Loucy (cell line): ENCODE results near the gene HERC2.

Experiments
- H2AFZ ChIP-seq: fragments of 200-600 bp; sonication (generic); 2 replicates; pipeline ENCODE4 v1.6.0; 2016; ENCODE audit warnings: antibody characterized with exemption, mild to moderate bottlenecking, low read length, moderate library complexity
- H3F3A ChIP-seq: fragments of 200-600 bp; 2 replicates; pipeline ENCODE4 v1.6.0; 2016; ENCODE audit warnings: antibody characterized with exemption, low read depth, mild to moderate bottlenecking
- H3K27me3 ChIP-seq: fragments of 200-600 bp; sonication (generic); 2 replicates; pipeline ENCODE4 v1.6.1; 2014; ENCODE audit warnings: low read length, mild to moderate bottlenecking; ENCODE audit not compliant: insufficient read depth, poor library complexity, severe bottlenecking
- H3K36me3 ChIP-seq: fragments of 200-600 bp; sonication (generic); 2 replicates; pipeline ENCODE4 v1.6.1; 2016; ENCODE audit warnings: low read length; ENCODE audit not compliant: insufficient read depth
- H3K4me1 ChIP-seq: fragments of 200-600 bp; sonication (generic); 2 replicates; pipeline ENCODE4 v1.5.1; 2014; ENCODE audit warnings: low read length, mild to moderate bottlenecking; ENCODE audit not compliant: insufficient read depth, poor library complexity, severe bottlenecking
- H3K4me2 ChIP-seq: fragments of 200-600 bp; sonication (generic); 2 replicates; pipeline ENCODE4 v1.6.0; 2014; ENCODE audit warnings: antibody characterized with exemption, low read length, low read depth, mild to moderate bottlenecking; ENCODE audit not compliant: poor library complexity, severe bottlenecking
- H3K4me3 ChIP-seq: fragments of 200-600 bp; sonication (generic); 2 replicates; pipeline ENCODE4 v1.5.1; 2014; ENCODE audit warnings: low read length, mild to moderate bottlenecking, mixed read lengths; ENCODE audit not compliant: poor library complexity, severe bottlenecking
- H3K79me2 ChIP-seq: fragments of 200-600 bp; sonication (generic); 2 replicates; pipeline ENCODE4 v1.6.1; 2014; ENCODE audit warnings: low read length; ENCODE audit not compliant: insufficient read depth
- H3K9ac ChIP-seq: fragments of 200-600 bp; sonication (generic); 2 replicates; pipeline ENCODE4 v1.6.0; 2014; ENCODE audit warnings: mild to moderate bottlenecking, low read depth, low read length, moderate library complexity; ENCODE audit not compliant: poor library complexity, severe bottlenecking
- H3K9me2 ChIP-seq: fragments of 200-600 bp; sonication (generic); replicated peaks from 2 replicates; pipeline ENCODE4 v1.6.1; 2016; ENCODE audit warnings: low read depth, low read length, mixed read lengths
- H3K9me3 ChIP-seq: fragments of 200-600 bp; sonication (generic); 2 replicates; pipeline ENCODE4 v1.6.1; 2014; ENCODE audit warnings: mild to moderate bottlenecking, antibody characterized with exemption, low read length, low read depth; ENCODE audit not compliant: insufficient read depth
- H4K20me1 ChIP-seq: fragments of 200-600 bp; sonication (generic); 2 replicates; pipeline ENCODE4 v1.6.0; 2014; ENCODE audit warnings: antibody characterized with exemption, low read length, mild to moderate bottlenecking; ENCODE audit not compliant: insufficient read depth, poor library complexity, severe bottlenecking
- EZH2phosphoT487 ChIP-seq: fragments of 200-600 bp; IDR thresholded peaks from 2 replicates; pipeline ENCODE4 v1.6.1; 2018; ENCODE audit warnings: antibody characterized with exemption, mild to moderate bottlenecking, moderate library complexity, borderline replicate concordance
- TF ChIP-seq, protein P1 (sequence below): fragments of 200-600 bp; sonication (generic); conservative IDR thresholded peaks from 2 replicates; pipeline ENCODE4 v1.5.1; 2014; ENCODE audit warnings: mild to moderate bottlenecking, antibody characterized with exemption, low read length

Gene HERC2

DNA sequence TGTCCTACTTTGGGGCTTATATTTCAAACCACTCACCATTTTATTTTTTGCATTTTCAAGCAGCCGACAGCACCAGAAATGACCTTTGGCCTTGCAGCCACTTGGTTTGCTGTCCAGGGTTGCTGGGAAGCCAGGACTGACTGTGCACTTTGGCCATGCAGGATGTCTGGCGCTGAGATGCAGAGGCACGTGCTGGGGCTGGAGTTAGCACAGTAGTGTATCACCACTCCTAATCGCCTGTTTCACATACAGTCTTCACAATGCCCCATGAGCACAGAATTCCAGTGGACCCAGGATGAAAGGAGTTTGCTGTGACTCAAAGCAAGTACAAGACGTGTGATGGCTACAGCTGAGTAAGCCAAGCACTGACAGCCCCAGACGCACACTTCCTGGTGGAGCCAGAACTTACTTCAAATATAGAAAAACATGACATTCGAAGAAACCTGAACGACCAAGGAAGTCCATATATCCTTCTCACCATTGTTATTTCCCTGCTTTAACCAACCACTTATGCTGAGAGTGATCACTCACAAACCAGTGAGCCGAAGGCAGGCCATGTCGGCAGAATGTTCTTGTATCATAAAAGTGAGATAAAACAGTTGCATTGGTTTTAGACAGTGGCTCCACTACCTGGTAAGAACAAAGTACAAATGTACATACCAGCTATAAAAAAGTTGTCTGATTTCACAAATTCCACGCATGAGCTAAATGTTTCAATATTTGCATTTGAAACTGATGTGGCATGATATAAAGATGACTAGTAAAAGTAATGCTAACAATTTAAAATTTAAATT is 238.9 kb downstream of the HERC2 start:
- H3K4me1 ChIP-seq, result no peaks in the 10 kb centered on the region
- H3K9me3 ChIP-seq, result no peaks in the 10 kb centered on the region
- H2AFZ ChIP-seq, result no peak overlapping the region
- no peaks in the 10 kb centered on the region for H3F3A ChIP-seq
- no peak overlapping the region for H3K9ac ChIP-seq
- no peaks in the 10 kb centered on the region for H3K27me3 ChIP-seq
- H3K4me3 ChIP-seq, result no peak overlapping the region
- H4K20me1 ChIP-seq, result no peaks in the 10 kb centered on the region
- no peaks in the 10 kb centered on the region for H3K36me3 ChIP-seq
- H3K79me2 ChIP-seq, result no peaks in the 10 kb centered on the region
- no peak overlapping the region for H3K4me2 ChIP-seq
- no peaks in the 10 kb centered on the region for H3K9me2 ChIP-seq
- TF ChIP-seq, protein P1, sequence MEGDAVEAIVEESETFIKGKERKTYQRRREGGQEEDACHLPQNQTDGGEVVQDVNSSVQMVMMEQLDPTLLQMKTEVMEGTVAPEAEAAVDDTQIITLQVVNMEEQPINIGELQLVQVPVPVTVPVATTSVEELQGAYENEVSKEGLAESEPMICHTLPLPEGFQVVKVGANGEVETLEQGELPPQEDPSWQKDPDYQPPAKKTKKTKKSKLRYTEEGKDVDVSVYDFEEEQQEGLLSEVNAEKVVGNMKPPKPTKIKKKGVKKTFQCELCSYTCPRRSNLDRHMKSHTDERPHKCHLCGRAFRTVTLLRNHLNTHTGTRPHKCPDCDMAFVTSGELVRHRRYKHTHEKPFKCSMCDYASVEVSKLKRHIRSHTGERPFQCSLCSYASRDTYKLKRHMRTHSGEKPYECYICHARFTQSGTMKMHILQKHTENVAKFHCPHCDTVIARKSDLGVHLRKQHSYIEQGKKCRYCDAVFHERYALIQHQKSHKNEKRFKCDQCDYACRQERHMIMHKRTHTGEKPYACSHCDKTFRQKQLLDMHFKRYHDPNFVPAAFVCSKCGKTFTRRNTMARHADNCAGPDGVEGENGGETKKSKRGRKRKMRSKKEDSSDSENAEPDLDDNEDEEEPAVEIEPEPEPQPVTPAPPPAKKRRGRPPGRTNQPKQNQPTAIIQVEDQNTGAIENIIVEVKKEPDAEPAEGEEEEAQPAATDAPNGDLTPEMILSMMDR, result no peak
- no peak for TF ChIP-seq EZH2phosphoT487

DNA sequence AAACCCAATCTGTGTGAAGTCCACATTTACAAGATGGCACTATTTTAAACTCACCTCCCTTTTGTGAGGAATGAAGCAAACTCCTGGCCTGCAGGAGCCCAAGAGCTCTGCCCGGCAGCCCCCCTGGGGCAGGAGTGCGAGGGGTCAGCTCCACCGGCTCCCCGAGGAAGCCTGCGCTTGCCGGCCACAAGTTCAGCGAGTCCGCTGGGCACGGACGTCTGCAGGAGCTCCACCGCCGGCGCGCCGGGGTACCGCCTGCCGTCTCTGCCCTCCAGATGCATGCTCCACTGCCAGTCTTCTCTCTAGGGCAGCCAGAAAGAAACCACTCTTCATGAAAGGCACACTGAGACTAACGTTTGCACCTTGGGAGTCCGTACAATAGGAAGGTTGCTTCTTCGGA is 240.4 kb downstream of the HERC2 start:
- H3K27me3 ChIP-seq, result no peaks in the 10 kb centered on the region
- no peak overlapping the region for H2AFZ ChIP-seq
- no peaks in the 10 kb centered on the region for H3K36me3 ChIP-seq
- no peaks in the 10 kb centered on the region for H4K20me1 ChIP-seq
- H3K9me3 ChIP-seq, result no peaks in the 10 kb centered on the region
- H3F3A ChIP-seq, result no peaks in the 10 kb centered on the region
- no peak overlapping the region for H3K4me2 ChIP-seq
- H3K79me2 ChIP-seq, result no peaks in the 10 kb centered on the region
- H3K9me2 ChIP-seq, result no peaks in the 10 kb centered on the region
- TF ChIP-seq EZH2phosphoT487, result no peak
- TF ChIP-seq, protein P1, result no peak
- H3K4me1 ChIP-seq, result no peaks in the 10 kb centered on the region
- no peak overlapping the region for H3K9ac ChIP-seq
- H3K4me3 ChIP-seq, result no peak overlapping the region

DNA sequence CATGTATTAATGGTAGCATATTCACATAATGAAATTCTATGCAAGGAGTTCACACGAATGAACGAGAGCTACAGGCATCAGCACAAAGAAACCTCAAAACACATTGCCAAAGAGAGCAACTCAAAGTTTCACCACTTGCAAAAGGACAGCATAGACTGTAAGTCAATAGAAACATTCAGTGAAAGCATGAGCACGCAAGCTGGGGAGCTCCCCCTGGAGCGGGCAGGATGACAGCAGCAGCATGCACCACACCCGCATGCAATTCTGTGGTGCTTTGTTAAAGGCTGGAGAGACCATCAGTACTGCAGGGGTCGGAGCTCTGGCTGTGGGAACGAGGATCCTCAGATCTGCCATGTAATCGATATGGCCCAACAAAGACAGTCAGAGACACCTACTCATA is 241.6 kb downstream of the HERC2 start:
- Histone ChIP-seq H2AFZ (no peak overlapping the region), H4K20me1 (no peaks in the 10 kb centered on the region)

More for the DNA sequence above, 241.6 kb downstream of the HERC2 start:
- no peaks in the 10 kb centered on the region for H3K79me2 ChIP-seq
- no peak for TF ChIP-seq EZH2phosphoT487
- TF ChIP-seq, protein P1, result no peak
- H3K9me2 ChIP-seq, result no peaks in the 10 kb centered on the region
- no peak overlapping the region for H3K4me3 ChIP-seq
- no peaks in the 10 kb centered on the region for H3F3A ChIP-seq
- no peaks in the 10 kb centered on the region for H3K9me3 ChIP-seq
- no peaks in the 10 kb centered on the region for H3K27me3 ChIP-seq
- no peaks in the 10 kb centered on the region for H3K4me1 ChIP-seq
- H3K9ac ChIP-seq, result no peak overlapping the region
- H3K4me2 ChIP-seq, result no peak overlapping the region
- no peaks in the 10 kb centered on the region for H3K36me3 ChIP-seq
